ENCODE measurements around the gene USP28. TPM values are rescaled to one million over a fixed set of nuclear protein-coding genes. Genes with fewer than 3 reads are reported as not detected.

The USP28 gene
- total RNA-seq, 4 donors from 2014 or later: 13.4 to 19.6 (median 14.1) TPM

DNA sequence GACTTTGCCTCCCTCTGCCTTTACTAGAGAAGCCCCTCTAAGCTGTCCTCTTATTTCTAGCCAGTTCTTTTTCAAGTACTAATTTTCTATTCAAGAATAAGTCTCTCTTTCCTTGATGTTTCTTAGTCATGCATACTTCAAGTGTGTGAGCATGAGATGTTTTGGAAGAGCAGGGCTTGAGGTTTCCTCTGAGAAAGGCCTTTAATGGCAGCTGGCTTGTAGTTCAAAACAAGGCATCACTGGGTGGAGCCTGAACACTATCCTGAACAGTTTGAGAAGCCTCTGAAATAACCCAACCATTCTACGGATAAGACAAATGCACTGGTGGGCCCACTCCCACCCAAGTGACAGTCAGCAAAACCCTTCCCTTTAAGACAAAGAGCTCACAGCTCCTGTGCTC lies 58.2 kb downstream of the USP28 start:
- Histone ChIP-seq H3K27me3 (no peaks in the 10 kb centered on the region), H3K27ac (no peak overlapping the region), H3K4me1 (no peaks in the 10 kb centered on the region), H3K36me3 (peaks cover 32% of the 10 kb centered on the region), H3K9me3 (no peaks in the 10 kb centered on the region), H3K4me3 (no peak overlapping the region)
- no peak for TF ChIP-seq CTCF (IDR thresholded peaks at IDR 0.05)
- no peak for TF ChIP-seq POLR2AphosphoS5 (IDR thresholded peaks at IDR 0.05)
- no peak for TF ChIP-seq POLR2A (IDR thresholded peaks at IDR 0.05)
- no peak for TF ChIP-seq EP300 (IDR thresholded peaks at IDR 0.05)
- 92% methylated on average over 1 of the region's 1 CpG for WGBS
- DNase-seq (ENCODE audit: low spot score in 2 of 2): no peak

DNA sequence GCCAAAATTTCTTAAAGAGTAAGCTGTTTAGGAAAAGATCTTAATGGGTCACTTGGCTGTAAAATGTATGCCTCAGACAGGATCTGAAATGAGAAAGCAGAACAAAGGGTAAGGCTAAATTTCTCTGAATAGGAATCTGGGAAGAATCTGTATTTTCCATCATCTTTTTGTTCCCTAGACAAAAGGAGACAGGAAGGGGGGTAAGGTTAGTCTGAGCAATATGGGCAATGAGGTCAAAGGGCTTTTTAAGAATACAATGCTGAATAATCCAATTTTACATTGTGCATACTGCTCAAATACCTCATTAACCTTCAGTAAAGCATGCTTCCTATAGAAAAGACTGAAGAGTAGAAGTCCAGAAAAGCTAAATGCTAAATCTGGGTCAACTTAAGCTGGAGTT lies 61.2 kb downstream of the USP28 start:
- peaks cover 32% of the 10 kb centered on the region for H3K36me3 ChIP-seq
- H3K9me3 ChIP-seq: no peaks in the 10 kb centered on the region
- no peak for DNase-seq (ENCODE audit: low spot score in 2 of 2)
- H3K4me1 ChIP-seq: no peaks in the 10 kb centered on the region
- H3K27me3 ChIP-seq: no peaks in the 10 kb centered on the region
- no peak overlapping the region for H3K4me3 ChIP-seq
- TF ChIP-seq POLR2AphosphoS5 (IDR thresholded peaks at IDR 0.05): no peak
- no peak for TF ChIP-seq POLR2A (IDR thresholded peaks at IDR 0.05)
- TF ChIP-seq CTCF (IDR thresholded peaks at IDR 0.05): no peak
- TF ChIP-seq EP300 (IDR thresholded peaks at IDR 0.05): no peak
- H3K27ac ChIP-seq: no peak overlapping the region

GRCh38 chr11:113808931-113809330 lies 66.4 kb downstream of the USP28 start:
- WGBS: 44% methylated on average over 2 of the region's 2 CpGs
- no peak overlapping the region for H3K27ac ChIP-seq
- no peaks in the 10 kb centered on the region for H3K27me3 ChIP-seq
- H3K4me1 ChIP-seq: no peaks in the 10 kb centered on the region
- peaks cover 72% of the 10 kb centered on the region for H3K36me3 ChIP-seq
- DNase-seq (ENCODE audit: low spot score in 2 of 2): no peak
- no peak overlapping the region for H3K4me3 ChIP-seq
- H3K9me3 ChIP-seq: no peaks in the 10 kb centered on the region
- TF ChIP-seq CTCF (IDR thresholded peaks at IDR 0.05) (no peak), POLR2A (IDR thresholded peaks at IDR 0.05) (no peak), EP300 (IDR thresholded peaks at IDR 0.05) (no peak), POLR2AphosphoS5 (IDR thresholded peaks at IDR 0.05) (no peak)

- 98% methylated on average over 2 of the region's 2 CpGs for WGBS
- H3K27me3 ChIP-seq: no peaks in the 10 kb centered on the region
- H3K27ac ChIP-seq: no peak overlapping the region
- DNase-seq (ENCODE audit: low spot score in 2 of 2): no peak
- no peak overlapping the region for H3K4me3 ChIP-seq
- peaks cover 89% of the 10 kb centered on the region for H3K36me3 ChIP-seq
- no peaks in the 10 kb centered on the region for H3K4me1 ChIP-seq
- TF ChIP-seq CTCF (IDR thresholded peaks at IDR 0.05) (no peak), EP300 (IDR thresholded peaks at IDR 0.05) (no peak), POLR2A (IDR thresholded peaks at IDR 0.05) (no peak), POLR2AphosphoS5 (IDR thresholded peaks at IDR 0.05) (no peak)
- no peaks in the 10 kb centered on the region for H3K9me3 ChIP-seq
Measured at GRCh38 chr11:113806406-113806805, 69.0 kb downstream of the USP28 start.

DNA sequence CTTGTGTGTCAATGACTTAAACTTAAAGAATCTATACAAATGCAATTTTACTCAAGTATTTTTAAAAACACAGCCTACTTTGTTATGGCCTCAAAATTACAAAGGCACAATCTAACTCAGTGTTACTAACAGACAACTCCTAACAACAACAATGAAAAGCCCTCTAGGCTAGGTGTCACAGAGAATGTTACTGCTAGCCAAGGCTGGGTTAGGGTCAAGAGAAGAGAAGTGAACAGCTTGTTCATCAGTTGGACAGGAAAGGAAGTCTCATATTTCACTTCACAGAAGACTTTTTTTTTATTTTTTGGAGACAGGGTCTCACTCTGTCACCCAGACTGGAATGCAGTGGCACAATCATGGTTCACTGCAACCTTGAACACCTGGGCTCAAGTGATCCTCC lies 69.7 kb downstream of the USP28 start:
- Histone ChIP-seq H3K27me3 (no peaks in the 10 kb centered on the region), H3K36me3 (peaks cover 90% of the 10 kb centered on the region), H3K27ac (no peak overlapping the region), H3K9me3 (no peaks in the 10 kb centered on the region), H3K4me1 (no peaks in the 10 kb centered on the region), H3K4me3 (no peak overlapping the region)
- TF ChIP-seq EP300 (IDR thresholded peaks at IDR 0.05) (no peak), POLR2AphosphoS5 (IDR thresholded peaks at IDR 0.05) (no peak), POLR2A (IDR thresholded peaks at IDR 0.05) (no peak), CTCF (IDR thresholded peaks at IDR 0.05) (no peak)
- no peak for DNase-seq (ENCODE audit: low spot score in 2 of 2)
